HEK293 (cell line): ENCODE measurements around the gene HSH2D.

Source experiments
- MEIS1 ChIP-seq: sonication (generic); formaldehyde crosslinking; IDR thresholded peaks from 2 replicates; pipeline ENCODE4 v1.8.1; 2022; ENCODE audit warnings: missing genetic modification reagents, mild to moderate bottlenecking, borderline replicate concordance
- MYNN ChIP-seq: fragments of 450-650 bp; formaldehyde crosslinking; IDR thresholded peaks from 2 replicates; pipeline ENCODE4 v1.5.1; 2016; ENCODE audit warnings: missing biosample characterization, missing genetic modification characterization, borderline replicate concordance
- MZF1 ChIP-seq: fragments of 450-650 bp; formaldehyde crosslinking; IDR thresholded peaks from 2 replicates; pipeline ENCODE4 v1.5.1; 2017; ENCODE audit warnings: missing biosample characterization, missing genetic modification characterization, borderline replicate concordance
- TCF7L2 ChIP-seq: IDR thresholded peaks from 2 replicates; pipeline ENCODE4 v1.6.1; 2011; ENCODE audit warnings: low read depth, mild to moderate bottlenecking, inconsistent platforms, low read length, moderate library complexity, borderline replicate concordance
- ZBTB8A ChIP-seq: fragments of 450-650 bp; formaldehyde crosslinking; IDR thresholded peaks from 2 replicates; pipeline ENCODE4 v1.5.1; 2016; ENCODE audit warnings: missing biosample characterization, missing genetic modification characterization
- ZNF274 ChIP-seq, 2 experiments: fragments of 200-500 bp in 1 of 2; fragments of 450-650 bp in 1 of 2; sonication (Bioruptor generic) in 1 of 2; formaldehyde crosslinking in 1 of 2; IDR thresholded peaks; 2 replicates each; pipeline versions ENCODE4 v1.5.1 to v1.6.1; 2014 to 2016; ENCODE audit warnings: borderline replicate concordance in 1 of 2, inconsistent platforms in 1 of 2, low read length in 1 of 2, missing biosample characterization in 1 of 2, missing genetic modification characterization in 1 of 2
- ZNF335 ChIP-seq: fragments of 450-650 bp; formaldehyde crosslinking; conservative IDR thresholded peaks from 2 replicates; pipeline ENCODE4 v1.5.1; 2016; ENCODE audit warnings: missing biosample characterization, missing genetic modification characterization
- ZNF571 ChIP-seq: fragments of 450-650 bp; formaldehyde crosslinking; IDR thresholded peaks from 2 replicates; pipeline ENCODE4 v1.5.0; 2017; ENCODE audit warnings: missing biosample characterization, missing genetic modification characterization
- ZNF629 ChIP-seq: fragments of 450-650 bp; formaldehyde crosslinking; IDR thresholded peaks from 2 replicates; pipeline ENCODE4 v1.5.1; 2017; ENCODE audit warnings: missing biosample characterization, missing genetic modification characterization
- ZSCAN30 ChIP-seq: fragments of 450-650 bp; IDR thresholded peaks from 2 replicates; pipeline ENCODE4 v1.5.1; 2018; ENCODE audit warnings: missing biosample characterization, mild to moderate bottlenecking, missing genetic modification characterization, moderate library complexity
- TF ChIP-seq, protein P1 (sequence below): fragments of 450-650 bp; formaldehyde crosslinking; IDR thresholded peaks from 2 replicates; pipeline ENCODE4 v1.5.1; 2016; ENCODE audit warnings: missing biosample characterization, missing genetic modification characterization
- TF ChIP-seq, protein P2 (sequence below): fragments of 450-650 bp; formaldehyde crosslinking; optimal IDR thresholded peaks from 2 replicates; pipeline ENCODE3; 2016; ENCODE audit warnings: missing biosample characterization, mild to moderate bottlenecking, missing genetic modification characterization

DNA sequence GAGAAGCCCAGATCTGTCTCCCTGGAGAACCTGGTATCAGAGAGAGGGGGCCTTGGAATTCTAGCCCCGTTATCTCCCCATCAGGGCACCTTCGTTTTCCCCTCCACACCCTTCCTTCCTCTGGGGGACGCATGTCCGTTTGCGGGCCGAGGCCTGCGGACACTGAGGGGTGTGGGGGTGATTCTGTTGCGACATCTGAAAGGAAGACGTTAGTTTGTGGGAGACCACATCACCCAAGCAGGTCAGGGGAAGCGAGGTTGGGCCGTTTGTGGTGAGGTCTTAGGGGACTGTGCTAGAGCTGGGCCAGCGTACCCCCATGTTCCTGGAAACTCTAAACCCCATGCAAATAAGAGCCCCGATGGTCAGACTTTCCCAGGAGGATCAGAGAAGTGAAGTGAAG, 3.7 kb upstream of the HSH2D start:
- TF ChIP-seq MYNN (tag by site-specific recombination) (no peak), MZF1 (no peak), TCF7L2 (no peak), ZSCAN30 (tag by site-specific recombination) (no peak), ZNF571 (tag by site-specific recombination) (no peak), ZNF335 (tag by site-specific recombination) (no peak), ZNF274 (IDR thresholded peaks at IDR 0.05; ENCODE audit: low read length) (no peak), ZNF274 (tag by site-specific recombination; IDR thresholded peaks at IDR 0.05; ENCODE audit: borderline replicate concordance) (no peak), MEIS1 (CRISPR knock-in tag) (no peak), ZNF629 (tag by site-specific recombination) (no peak), ZBTB8A (tag by site-specific recombination) (no peak)
- TF ChIP-seq, protein P1, sequence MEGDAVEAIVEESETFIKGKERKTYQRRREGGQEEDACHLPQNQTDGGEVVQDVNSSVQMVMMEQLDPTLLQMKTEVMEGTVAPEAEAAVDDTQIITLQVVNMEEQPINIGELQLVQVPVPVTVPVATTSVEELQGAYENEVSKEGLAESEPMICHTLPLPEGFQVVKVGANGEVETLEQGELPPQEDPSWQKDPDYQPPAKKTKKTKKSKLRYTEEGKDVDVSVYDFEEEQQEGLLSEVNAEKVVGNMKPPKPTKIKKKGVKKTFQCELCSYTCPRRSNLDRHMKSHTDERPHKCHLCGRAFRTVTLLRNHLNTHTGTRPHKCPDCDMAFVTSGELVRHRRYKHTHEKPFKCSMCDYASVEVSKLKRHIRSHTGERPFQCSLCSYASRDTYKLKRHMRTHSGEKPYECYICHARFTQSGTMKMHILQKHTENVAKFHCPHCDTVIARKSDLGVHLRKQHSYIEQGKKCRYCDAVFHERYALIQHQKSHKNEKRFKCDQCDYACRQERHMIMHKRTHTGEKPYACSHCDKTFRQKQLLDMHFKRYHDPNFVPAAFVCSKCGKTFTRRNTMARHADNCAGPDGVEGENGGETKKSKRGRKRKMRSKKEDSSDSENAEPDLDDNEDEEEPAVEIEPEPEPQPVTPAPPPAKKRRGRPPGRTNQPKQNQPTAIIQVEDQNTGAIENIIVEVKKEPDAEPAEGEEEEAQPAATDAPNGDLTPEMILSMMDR (tag by site-specific recombination): no peak
- TF ChIP-seq, protein P2, sequence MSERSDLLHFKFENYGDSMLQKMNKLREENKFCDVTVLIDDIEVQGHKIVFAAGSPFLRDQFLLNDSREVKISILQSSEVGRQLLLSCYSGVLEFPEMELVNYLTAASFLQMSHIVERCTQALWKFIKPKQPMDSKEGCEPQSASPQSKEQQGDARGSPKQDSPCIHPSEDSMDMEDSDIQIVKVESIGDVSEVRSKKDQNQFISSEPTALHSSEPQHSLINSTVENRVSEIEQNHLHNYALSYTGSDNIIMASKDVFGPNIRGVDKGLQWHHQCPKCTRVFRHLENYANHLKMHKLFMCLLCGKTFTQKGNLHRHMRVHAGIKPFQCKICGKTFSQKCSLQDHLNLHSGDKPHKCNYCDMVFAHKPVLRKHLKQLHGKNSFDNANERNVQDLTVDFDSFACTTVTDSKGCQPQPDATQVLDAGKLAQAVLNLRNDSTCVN (tag by site-specific recombination): no peak
